CD4-positive, alpha-beta T cell treated with Interleukin-10 for 1 hour (primary cell): ENCODE measurements around the gene ADAMTS3.
"Not testable (repeated sequence)": the region's sequence is repeated elsewhere in the genome, so short reads cannot be mapped to it uniquely, and the experiment has no call there.

Source experiments
- DNase-seq: peaks from one replicate; pipeline ENCODE4 v3.0.0-alpha.2; 2020

ADAMTS3 gene

DNA sequence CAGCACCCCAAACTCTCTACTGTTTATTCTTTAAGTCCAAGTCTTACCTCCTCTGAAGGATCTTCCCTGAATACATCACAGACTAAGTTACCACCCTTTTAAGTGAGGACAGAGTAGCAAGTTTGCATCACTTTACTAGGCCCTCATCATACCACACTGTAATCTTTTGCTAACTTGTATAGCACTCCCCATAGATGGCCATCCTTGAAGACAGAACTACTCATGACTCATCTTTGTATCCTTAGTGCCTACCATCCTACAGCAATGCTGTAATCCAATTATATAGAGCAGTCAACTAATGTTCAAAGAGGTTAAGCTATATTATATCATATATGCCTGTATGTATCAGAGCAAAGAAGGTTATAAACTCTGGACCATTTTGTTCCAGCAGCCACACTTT, 101.4 kb downstream of the ADAMTS3 start:
- no peak for DNase-seq

DNA sequence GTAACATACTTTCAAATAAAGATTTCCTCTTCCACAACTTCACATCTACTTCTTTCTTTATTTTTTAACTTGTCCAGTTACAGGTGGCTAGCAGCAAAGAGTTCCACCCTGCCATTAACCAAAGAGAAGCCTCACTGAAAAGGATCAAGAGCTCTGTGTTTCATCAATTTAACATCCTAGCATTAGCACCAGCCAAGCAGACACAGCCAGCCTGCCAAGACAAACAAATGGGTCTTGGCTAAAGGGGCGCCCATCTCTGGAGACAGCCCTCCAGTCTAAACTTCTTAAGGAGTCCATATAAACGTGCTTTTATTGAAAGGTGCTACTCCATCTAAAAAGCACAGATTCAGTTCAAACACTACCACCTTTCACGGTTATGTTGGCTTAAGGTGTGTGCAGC, 105.3 kb downstream of the ADAMTS3 start:
- DNase-seq: no peak

GRCh38 chr4:72457158-72457557, 111.9 kb downstream of the ADAMTS3 start:
- DNase-seq: no peak

DNA sequence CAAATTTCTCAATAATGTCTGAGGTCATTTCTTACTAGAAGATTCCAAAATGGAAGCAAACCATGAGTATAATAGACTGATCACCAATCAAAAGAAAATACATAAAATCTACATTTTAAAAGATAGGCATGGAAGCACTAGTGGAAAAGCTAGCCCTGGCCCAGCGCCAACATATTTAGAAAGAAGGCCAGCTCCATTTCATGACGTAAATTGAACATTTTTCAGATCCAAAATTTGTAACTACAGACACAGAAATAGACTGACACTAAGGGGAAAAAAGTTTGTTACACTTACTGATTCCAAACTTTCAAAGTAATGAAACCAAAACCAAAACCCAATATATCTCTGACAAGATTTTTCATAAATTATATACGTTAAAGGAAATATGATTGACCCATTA, 117.7 kb downstream of the ADAMTS3 start:
- no peak for DNase-seq

- no peak for DNase-seq
Measured at GRCh38 chr4:72449705-72450104, 119.3 kb downstream of the ADAMTS3 start.

- no peak for DNase-seq
Measured at GRCh38 chr4:72448231-72448630, 120.8 kb downstream of the ADAMTS3 start.

DNA sequence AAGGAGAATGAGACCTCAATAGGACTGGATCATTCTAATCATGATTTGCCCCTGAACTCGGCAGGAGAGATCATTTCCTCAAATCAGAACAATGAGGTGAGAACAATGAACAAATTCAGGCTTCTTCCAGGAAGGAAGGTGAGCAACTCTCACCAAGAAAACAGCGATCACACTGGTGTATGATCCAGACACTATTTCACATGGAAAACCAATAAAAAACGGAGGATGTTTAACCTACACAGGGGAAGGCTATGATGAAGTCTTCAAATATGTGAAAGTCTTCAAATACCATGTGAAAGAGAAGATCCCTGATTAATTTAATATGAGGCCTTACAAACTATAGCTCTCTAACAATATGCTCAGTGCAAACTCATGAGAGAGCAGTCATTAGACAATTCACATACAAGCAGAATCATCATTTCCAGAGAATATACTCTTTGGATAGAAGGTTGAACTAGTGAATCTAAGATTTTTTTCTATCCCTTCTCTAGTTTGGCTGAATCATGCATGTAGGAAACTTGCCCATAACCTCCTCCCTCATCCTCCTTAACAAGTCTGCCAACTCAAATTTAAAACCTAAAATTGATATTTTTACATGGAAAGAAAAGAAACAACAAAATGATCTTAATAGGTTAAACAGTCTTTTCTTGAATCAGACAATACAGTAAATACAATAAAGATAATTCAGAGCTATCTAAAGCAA, 122.5 kb downstream of the ADAMTS3 start:
- DNase-seq: no peak

DNA sequence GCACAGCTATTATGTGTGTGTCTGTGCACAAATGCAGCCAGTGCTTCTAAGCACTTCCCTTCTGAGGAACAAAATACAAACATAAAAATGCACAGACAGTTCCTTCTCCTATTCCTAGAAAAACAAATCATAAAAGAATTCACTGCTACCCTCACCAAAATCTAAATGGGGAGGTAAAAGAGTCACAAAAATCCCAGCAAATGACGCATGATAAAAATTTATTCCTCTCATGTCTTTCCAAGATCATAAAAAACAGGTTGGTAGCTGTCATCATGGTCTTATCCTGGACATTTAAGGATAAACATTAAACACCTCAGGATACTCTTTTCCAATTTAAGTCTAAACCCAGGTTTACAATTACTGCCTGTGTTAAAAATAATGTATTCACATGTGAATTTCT, 124.9 kb downstream of the ADAMTS3 start:
- DNase-seq: no peak

DNA sequence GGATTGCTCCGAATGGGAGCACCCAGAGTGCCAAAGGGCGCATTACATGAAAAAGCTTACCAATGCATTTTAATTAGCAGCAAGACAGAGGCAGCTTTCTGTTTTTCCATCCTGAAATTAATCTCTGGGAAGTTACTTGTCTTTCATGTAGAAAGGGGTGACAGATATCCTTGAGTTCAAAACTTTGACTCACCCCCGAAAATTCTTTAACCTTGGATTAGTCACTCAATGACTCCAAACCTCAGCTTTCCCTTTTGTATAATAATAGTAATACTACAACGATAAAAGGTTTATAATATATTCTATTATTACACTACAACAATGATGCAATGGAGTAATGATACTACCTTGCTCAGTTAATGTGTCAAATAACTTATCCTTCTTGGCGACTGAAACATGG, 126.3 kb downstream of the ADAMTS3 start:
- no peak for DNase-seq

DNA sequence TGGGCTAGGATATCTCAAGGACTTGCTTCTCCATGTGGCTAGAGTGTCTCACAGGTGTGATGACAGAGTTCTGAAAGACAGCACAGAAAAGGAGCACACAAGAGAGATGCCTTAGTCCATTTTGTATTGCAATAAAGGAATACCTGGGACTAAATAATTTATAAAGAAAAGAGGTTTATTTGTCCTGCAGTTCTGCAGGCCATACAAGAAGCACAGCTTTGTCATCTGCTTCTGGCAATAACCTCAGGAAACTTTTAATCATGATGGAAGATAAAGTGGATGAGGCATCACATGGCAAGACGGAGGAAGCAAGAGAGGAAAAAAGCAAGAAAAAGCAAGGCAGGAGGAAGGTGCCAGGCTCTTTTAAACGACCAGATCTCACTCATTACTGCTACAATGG, 126.9 kb downstream of the ADAMTS3 start:
- DNase-seq: no peak

- no peak for DNase-seq
Measured at GRCh38 chr4:72440386-72440785, 128.6 kb downstream of the ADAMTS3 start.

DNA sequence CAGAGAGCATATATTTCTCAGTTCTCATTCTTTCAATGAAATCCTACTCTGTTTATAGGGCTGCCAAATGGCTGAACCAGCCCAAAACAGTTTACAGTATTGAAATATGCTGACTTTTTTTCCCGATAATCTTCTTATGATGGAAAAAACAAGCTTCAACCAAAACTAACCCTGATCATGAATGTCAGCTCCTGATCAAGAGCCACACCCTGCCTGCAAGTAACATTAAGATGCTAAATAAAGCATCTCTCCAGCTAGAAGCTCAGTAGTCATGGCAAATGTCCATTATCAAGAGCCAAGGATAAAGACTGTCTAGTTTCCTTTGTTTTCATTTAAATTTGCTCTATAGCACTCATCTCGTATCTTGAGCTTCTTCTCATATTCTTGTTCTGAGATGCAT, 136.0 kb downstream of the ADAMTS3 start:
- no peak for DNase-seq

DNA sequence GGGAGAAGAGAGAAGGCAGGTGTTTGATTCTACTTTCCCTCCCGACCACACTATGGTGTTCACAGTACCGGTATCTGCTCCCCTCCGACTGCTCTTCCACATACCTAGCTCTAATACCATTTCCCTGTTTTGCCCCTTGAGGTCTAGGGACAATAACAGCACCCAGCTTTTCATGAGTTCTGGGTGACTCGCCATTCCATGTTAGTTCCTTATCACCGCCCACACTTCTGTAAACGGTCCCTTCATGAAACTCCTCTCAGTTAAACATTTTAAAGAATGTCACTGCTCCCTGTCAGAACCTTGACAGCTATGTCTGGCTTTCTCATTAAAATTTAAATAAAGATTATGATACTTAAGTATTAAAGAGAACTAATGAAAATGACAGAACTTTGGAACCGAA, 136.7 kb downstream of the ADAMTS3 start:
- no peak for DNase-seq

DNA sequence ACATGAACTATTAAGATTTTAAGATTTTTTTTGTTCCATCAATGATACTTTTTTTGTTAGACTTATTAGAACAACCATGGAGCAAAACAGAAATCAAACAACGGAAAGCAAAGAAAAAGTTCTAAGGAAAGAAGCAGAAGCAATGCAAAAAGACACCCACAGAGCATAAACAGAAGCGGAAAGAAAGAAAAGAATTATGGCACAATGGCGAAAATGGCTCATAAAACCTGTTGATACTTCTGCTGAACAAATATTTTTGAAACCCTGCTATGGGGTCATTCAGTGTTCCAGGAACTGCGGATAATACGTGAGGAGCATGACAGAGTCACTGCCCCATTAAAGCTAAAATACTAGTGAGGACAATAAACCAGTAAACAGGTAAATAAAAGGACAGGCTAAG, 138.0 kb downstream of the ADAMTS3 start:
- no peak for DNase-seq

GRCh38 chr4:72430050-72430449, 139.0 kb downstream of the ADAMTS3 start:
- no peak for DNase-seq

DNA sequence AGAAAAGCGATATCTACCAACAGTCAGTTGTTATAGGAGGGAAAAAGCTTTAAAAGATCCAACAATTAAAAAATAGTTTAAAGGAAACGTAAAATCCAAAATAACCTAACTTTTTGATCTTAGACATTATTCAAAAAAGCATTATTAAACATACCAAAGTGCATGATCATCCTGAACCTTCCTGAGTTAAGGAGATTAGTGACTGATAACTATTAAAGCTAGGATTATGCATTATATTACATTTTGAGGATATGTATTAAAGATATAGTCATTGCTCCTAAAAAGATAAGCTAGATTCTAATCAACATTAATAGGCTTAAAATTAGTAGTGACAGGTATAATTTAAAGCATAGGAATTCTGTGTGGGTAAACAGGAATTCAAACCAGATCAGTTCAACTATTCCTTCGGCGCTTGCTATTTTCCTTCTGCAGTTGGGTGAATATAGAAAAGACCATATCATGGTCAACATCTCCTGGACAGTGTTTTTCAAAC, 139.6 kb downstream of the ADAMTS3 start:
- DNase-seq: no peak

DNA sequence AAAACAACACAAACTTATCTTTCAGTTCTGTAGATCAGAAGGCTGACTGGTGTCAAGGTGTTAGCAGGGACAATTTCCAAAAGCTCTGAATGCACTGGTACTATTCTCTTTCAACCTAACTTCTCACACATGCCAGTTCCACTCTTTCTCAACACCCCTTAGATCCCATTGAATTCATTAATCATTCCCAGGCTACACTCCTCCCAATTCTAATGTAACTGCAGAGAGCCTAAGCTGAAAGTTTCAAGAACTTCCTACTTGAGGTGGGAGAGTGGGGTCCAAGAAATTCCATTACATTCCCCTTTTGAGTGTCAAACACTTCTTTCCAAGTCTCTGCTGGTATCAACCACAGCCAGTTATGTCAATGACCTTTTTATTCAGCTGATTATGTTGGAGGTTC, 142.0 kb downstream of the ADAMTS3 start:
- no peak for DNase-seq

GRCh38 chr4:72425908-72426307, 143.1 kb downstream of the ADAMTS3 start:
- not testable (repeated sequence) for DNase-seq

DNA sequence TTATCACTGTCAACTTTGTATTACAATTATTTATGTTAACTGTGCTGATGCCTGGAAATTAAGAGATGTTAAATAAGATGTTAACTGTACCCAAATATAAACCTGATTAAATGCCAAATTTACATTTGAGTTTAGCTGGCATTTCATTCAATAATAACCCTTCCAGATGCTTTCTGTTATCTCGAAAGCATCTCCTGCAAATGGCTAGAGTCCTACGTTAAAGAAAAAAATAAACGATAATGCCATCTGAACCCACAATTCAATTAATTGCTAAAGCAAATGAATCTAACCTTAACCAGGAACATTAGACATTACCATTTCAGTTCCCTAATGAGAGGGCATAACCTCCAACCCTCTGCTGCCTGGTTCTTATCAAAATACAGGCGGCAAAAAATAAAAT, 145.0 kb downstream of the ADAMTS3 start:
- no peak for DNase-seq

DNA sequence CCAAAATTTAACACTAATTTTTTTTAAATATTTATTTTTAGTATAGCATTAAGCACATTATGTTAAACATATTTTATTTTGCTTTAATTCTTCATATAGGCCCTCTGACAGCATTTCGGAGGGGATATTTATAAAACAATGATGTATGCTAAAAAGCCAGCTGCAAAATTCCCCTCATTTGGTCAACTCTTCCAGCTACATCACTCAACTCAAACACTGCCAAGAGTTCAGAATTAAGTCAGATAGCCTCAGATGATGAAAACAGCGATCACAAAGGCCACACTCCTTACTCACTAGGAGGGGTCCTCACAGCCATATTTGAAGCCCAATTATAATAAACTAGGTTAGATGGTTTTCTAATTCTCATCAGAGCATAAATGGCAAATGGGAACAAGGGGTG, 146.6 kb downstream of the ADAMTS3 start:
- no peak for DNase-seq

DNA sequence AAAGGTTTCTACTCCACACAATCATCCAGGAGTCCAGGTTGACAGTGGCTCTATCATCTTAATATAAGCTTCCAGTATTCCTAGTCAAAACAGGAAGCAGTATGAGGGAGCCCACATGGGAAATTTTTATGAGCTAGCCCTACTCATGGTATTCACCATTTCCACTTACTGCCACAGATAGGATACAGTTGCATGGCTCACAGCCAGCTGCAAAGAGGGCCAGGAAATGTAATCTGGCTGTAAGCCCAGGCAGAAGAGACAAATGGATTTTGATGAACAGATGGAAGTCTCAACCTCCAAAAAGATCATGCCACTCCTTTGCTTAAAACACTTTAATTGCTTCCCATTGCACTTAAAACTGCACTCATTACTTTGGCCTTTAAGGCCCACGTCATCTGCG, 150.6 kb downstream of the ADAMTS3 start:
- DNase-seq: no peak

- DNase-seq: no peak
Measured at GRCh38 chr4:72410158-72410557, 158.9 kb downstream of the ADAMTS3 start.

DNA sequence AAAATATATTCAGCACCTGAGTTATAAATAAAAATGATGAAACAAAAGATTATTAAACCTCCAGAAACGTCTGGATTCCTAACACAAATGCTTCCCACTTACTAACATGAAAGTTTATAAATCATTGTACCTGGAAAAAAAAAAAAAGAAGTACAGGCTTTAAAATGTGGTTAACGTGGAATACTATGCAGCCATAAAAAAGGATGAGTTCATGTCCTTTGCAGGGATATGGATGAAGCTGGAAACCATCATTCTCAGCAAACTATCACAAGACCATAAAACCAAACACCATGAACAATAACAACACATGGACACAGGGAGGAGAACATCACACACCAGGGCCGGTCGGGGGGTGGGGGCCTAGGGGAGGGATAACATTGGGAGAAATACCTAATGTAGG, 160.5 kb downstream of the ADAMTS3 start:
- DNase-seq: no peak

DNA sequence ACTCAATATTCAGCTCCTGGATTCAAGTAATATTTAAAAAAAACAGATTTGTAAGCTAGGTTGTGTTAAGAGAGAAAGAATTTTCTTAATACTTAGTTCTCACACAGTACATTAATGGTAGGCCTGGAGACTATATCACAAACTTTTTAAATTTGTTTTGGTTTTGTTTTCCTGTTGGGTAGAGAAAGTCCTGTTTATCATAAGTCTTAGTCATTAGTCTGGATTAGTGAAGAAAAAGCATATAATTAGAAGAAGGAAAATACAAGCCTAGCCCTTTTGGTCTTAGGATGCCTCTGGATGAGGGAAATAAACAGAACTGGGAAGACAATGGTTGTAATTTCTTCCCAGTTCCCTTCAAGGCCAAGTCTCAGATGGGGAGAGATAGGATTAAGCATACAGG, 163.6 kb downstream of the ADAMTS3 start:
- DNase-seq: no peak

DNA sequence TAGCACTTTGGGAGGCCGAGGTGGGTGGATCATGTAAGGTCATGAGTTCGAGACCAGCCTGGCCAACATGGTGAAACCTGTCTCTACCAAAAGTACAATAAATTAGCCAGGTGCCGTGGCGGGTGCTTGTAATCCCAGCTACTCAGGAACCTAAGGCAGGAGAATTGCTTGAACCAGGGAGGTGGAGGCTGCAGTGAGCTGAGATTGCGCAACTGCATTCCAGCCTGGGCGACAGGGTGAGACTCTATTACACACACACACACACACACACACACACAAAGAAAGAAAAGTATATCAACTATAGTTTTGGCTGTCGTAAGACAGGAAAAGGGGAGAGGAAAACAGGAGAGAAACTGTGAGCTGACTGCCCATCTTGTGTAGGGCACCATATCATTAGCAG, 171.7 kb downstream of the ADAMTS3 start:
- DNase-seq: no peak
